ENCODE results near the gene IL1RL1. TPM values are rescaled to one million over a fixed set of nuclear protein-coding genes. Genes with fewer than 3 reads are reported as not detected.

IL1RL1 gene
- total and polyA plus RNA-seq, 2 experiments from 2014 or later, result 0.35 TPM; not detected in 1

GRCh38 chr2:102294802-102295489 is 16.4 kb upstream of the IL1RL1 start:
- no peak overlapping the region for H3K4me3 ChIP-seq
- H2AFZ ChIP-seq, result no peak overlapping the region
- WGBS, 2 experiments (ENCODE audit: low coverage in 1 of 2, low lambda C conversion rate in 2 of 2, missing lambda C conversion rate in 2 of 2), result 66 to 70% methylated on average over 3 of the region's 3 CpGs
- peaks cover 5% of the 10 kb centered on the region for H3K4me1 ChIP-seq (ENCODE audit: insufficient read depth)
- H3K4me2 ChIP-seq (ENCODE audit: unreplicated experiment), result no peak overlapping the region
- H3F3A ChIP-seq (ENCODE audit: insufficient read depth), result 0 out of 2 replicates have a peak, but pooled peaks cover 7% of the 10 kb centered on the region
- TF ChIP-seq EZH2phosphoT487 (IDR thresholded peaks at IDR 0.05; ENCODE audit: insufficient read depth, low read depth) (no peak), EZH2 (IDR thresholded peaks at IDR 0.05; ENCODE audit: insufficient read depth, poor library complexity, severe bottlenecking) (no peak)
- no peak overlapping the region for H3K9ac ChIP-seq
- H3K9me3 ChIP-seq (ENCODE audit: low read depth), result no peaks in the 10 kb centered on the region
- no peaks in the 10 kb centered on the region for H3K79me2 ChIP-seq (ENCODE audit: insufficient read depth)
- H4K20me1 ChIP-seq (ENCODE audit: insufficient read depth), result no peaks in the 10 kb centered on the region
- no peak overlapping the region for H3K27ac ChIP-seq
- no peaks in the 10 kb centered on the region for H3K27me3 ChIP-seq (replicated peaks; ENCODE audit: insufficient read depth)
- DNase-seq, result peak; percentile 75
- H3K36me3 ChIP-seq (ENCODE audit: low read depth), result no peaks in the 10 kb centered on the region
- H3K9me2 ChIP-seq (ENCODE audit: insufficient read depth), result no peaks in the 10 kb centered on the region
- in situ Hi-C loops (cut with MboI), result no loop called here

- Histone ChIP-seq H3K9ac (no peak overlapping the region), H3K4me2 (ENCODE audit: unreplicated experiment) (no peak overlapping the region), H3K79me2 (ENCODE audit: insufficient read depth) (no peaks in the 10 kb centered on the region), H3K27ac (no peak overlapping the region), H2AFZ (no peak overlapping the region), H3F3A (ENCODE audit: insufficient read depth) (0 out of 2 replicates have a peak, but pooled peaks cover 7% of the 10 kb centered on the region), H3K36me3 (ENCODE audit: low read depth) (no peaks in the 10 kb centered on the region), H3K9me3 (ENCODE audit: low read depth) (no peaks in the 10 kb centered on the region), H3K9me2 (ENCODE audit: insufficient read depth) (no peaks in the 10 kb centered on the region), H3K27me3 (replicated peaks; ENCODE audit: insufficient read depth) (no peaks in the 10 kb centered on the region), H3K4me3 (no peak overlapping the region), H4K20me1 (ENCODE audit: insufficient read depth) (no peaks in the 10 kb centered on the region), H3K4me1 (ENCODE audit: insufficient read depth) (peaks cover 5% of the 10 kb centered on the region)
- TF ChIP-seq EZH2phosphoT487 (IDR thresholded peaks at IDR 0.05; ENCODE audit: insufficient read depth, low read depth) (no peak), EZH2 (IDR thresholded peaks at IDR 0.05; ENCODE audit: insufficient read depth, poor library complexity, severe bottlenecking) (no peak)
- in situ Hi-C loops (cut with MboI), result no loop called here
- DNase-seq, result no peak
- WGBS, 2 experiments (ENCODE audit: low coverage in 1 of 2, low lambda C conversion rate in 2 of 2, missing lambda C conversion rate in 2 of 2), result 93 to 100% methylated on average over 1 of the region's 1 CpG
Measured at GRCh38 chr2:102295566-102295965, 15.8 kb upstream of the IL1RL1 start.

- H4K20me1 ChIP-seq (ENCODE audit: insufficient read depth), result no peaks in the 10 kb centered on the region
- 0 out of 2 replicates have a peak, but pooled peaks cover 7% of the 10 kb centered on the region for H3F3A ChIP-seq (ENCODE audit: insufficient read depth)
- H3K27ac ChIP-seq, result no peak overlapping the region
- H3K4me3 ChIP-seq, result no peak overlapping the region
- no peak for TF ChIP-seq EZH2phosphoT487 (IDR thresholded peaks at IDR 0.05; ENCODE audit: insufficient read depth, low read depth)
- no peak for TF ChIP-seq EZH2 (IDR thresholded peaks at IDR 0.05; ENCODE audit: insufficient read depth, poor library complexity, severe bottlenecking)
- H3K79me2 ChIP-seq (ENCODE audit: insufficient read depth), result no peaks in the 10 kb centered on the region
- H2AFZ ChIP-seq, result no peak overlapping the region
- no peak overlapping the region for H3K9ac ChIP-seq
- H3K27me3 ChIP-seq (replicated peaks; ENCODE audit: insufficient read depth), result no peaks in the 10 kb centered on the region
- no peaks in the 10 kb centered on the region for H3K9me3 ChIP-seq (ENCODE audit: low read depth)
- no peak overlapping the region for H3K4me2 ChIP-seq (ENCODE audit: unreplicated experiment)
- H3K36me3 ChIP-seq (ENCODE audit: low read depth), result no peaks in the 10 kb centered on the region
- H3K4me1 ChIP-seq (ENCODE audit: insufficient read depth), result peaks cover 5% of the 10 kb centered on the region
- H3K9me2 ChIP-seq (ENCODE audit: insufficient read depth), result no peaks in the 10 kb centered on the region
- no peak for DNase-seq
- in situ Hi-C loops (cut with MboI), result no loop called here
Measured at GRCh38 chr2:102296449-102296848, 14.9 kb upstream of the IL1RL1 start.

- H3K9ac ChIP-seq, result no peak overlapping the region
- no peak for DNase-seq
- no peak overlapping the region for H3K4me2 ChIP-seq (ENCODE audit: unreplicated experiment)
- H2AFZ ChIP-seq, result no peak overlapping the region
- H3K27ac ChIP-seq, result no peak overlapping the region
- H3K4me1 ChIP-seq (ENCODE audit: insufficient read depth), result peaks cover 5% of the 10 kb centered on the region
- H4K20me1 ChIP-seq (ENCODE audit: insufficient read depth), result no peaks in the 10 kb centered on the region
- H3K9me3 ChIP-seq (ENCODE audit: low read depth), result no peaks in the 10 kb centered on the region
- in situ Hi-C loops (cut with MboI), result no loop called here
- no peak overlapping the region for H3K4me3 ChIP-seq
- no peaks in the 10 kb centered on the region for H3K36me3 ChIP-seq (ENCODE audit: low read depth)
- TF ChIP-seq EZH2 (IDR thresholded peaks at IDR 0.05; ENCODE audit: insufficient read depth, poor library complexity, severe bottlenecking) (no peak), EZH2phosphoT487 (IDR thresholded peaks at IDR 0.05; ENCODE audit: insufficient read depth, low read depth) (no peak)
- H3K27me3 ChIP-seq (replicated peaks; ENCODE audit: insufficient read depth), result no peaks in the 10 kb centered on the region
- H3F3A ChIP-seq (ENCODE audit: insufficient read depth), result 0 out of 2 replicates have a peak, but pooled peaks cover 7% of the 10 kb centered on the region
- H3K79me2 ChIP-seq (ENCODE audit: insufficient read depth), result no peaks in the 10 kb centered on the region
- WGBS, 2 experiments (ENCODE audit: low coverage in 1 of 2, low lambda C conversion rate in 2 of 2, missing lambda C conversion rate in 2 of 2), result 73 to 78% methylated on average over 3 of the region's 3 CpGs
- no peaks in the 10 kb centered on the region for H3K9me2 ChIP-seq (ENCODE audit: insufficient read depth)
Measured at GRCh38 chr2:102297891-102298290, 13.5 kb upstream of the IL1RL1 start.

Measured in GM23248 (cell line).